ENCODE results near the gene LENG1.
A peak's percentile ranks its signal among the peaks of the same experiment; 100 is the strongest.

LENG1 gene

GRCh38 chr19:54148158-54148557 is 11.4 kb downstream of the LENG1 start:
- Histone ChIP-seq H3K36me3 (ENCODE audit: insufficient read depth, low read length) (peaks cover 85% of the 10 kb centered on the region), H3K9ac (ENCODE audit: insufficient read length) (no peak overlapping the region), H3K27ac (no peak overlapping the region), H3K9me3 (ENCODE audit: low read depth, low read length) (no peaks in the 10 kb centered on the region), H3K4me3 (no peak overlapping the region)
- DNase-seq (ENCODE audit: low read depth, low spot score) = no peak
- TF ChIP-seq EZH2 (IDR thresholded peaks at IDR 0.05) (no peak), FOXP2 (optimal IDR thresholded peaks at IDR 0.05; ENCODE audit: control extremely low read depth, extremely low read length, insufficient read depth) (no peak), POLR2AphosphoS5 (IDR thresholded peaks at IDR 0.05; ENCODE audit: borderline replicate concordance, low read depth, low read length) (no peak)

GRCh38 chr19:54147676-54148075 is 11.8 kb downstream of the LENG1 start:
- no peaks in the 10 kb centered on the region for H3K9me3 ChIP-seq (ENCODE audit: low read depth, low read length)
- DNase-seq (ENCODE audit: low read depth, low spot score) = no peak
- TF ChIP-seq POLR2AphosphoS5 (IDR thresholded peaks at IDR 0.05; ENCODE audit: borderline replicate concordance, low read depth, low read length) (no peak), EZH2 (IDR thresholded peaks at IDR 0.05) (no peak), FOXP2 (optimal IDR thresholded peaks at IDR 0.05; ENCODE audit: control extremely low read depth, extremely low read length, insufficient read depth) (no peak)
- H3K27ac ChIP-seq = no peak overlapping the region
- H3K9ac ChIP-seq (ENCODE audit: insufficient read length) = no peak overlapping the region
- peaks cover 85% of the 10 kb centered on the region for H3K36me3 ChIP-seq (ENCODE audit: insufficient read depth, low read length)
- no peak overlapping the region for H3K4me3 ChIP-seq

- Histone ChIP-seq H3K36me3 (ENCODE audit: insufficient read depth, low read length) (peaks cover 80% of the 10 kb centered on the region), H3K27ac (no peak overlapping the region), H3K9me3 (ENCODE audit: low read depth, low read length) (no peaks in the 10 kb centered on the region), H3K4me3 (no peak overlapping the region), H3K9ac (ENCODE audit: insufficient read length) (no peak overlapping the region)
- no peak for DNase-seq (ENCODE audit: low read depth, low spot score)
- no peak for TF ChIP-seq POLR2AphosphoS5 (IDR thresholded peaks at IDR 0.05; ENCODE audit: borderline replicate concordance, low read depth, low read length)
- no peak for TF ChIP-seq EZH2 (IDR thresholded peaks at IDR 0.05)
- TF ChIP-seq FOXP2 (optimal IDR thresholded peaks at IDR 0.05; ENCODE audit: control extremely low read depth, extremely low read length, insufficient read depth) = no peak
Measured at GRCh38 chr19:54145541-54146158, 13.9 kb downstream of the LENG1 start.

GRCh38 chr19:54142166-54142780 is 17.2 kb downstream of the LENG1 start:
- no peak overlapping the region for H3K4me3 ChIP-seq
- no peaks in the 10 kb centered on the region for H3K9me3 ChIP-seq (ENCODE audit: low read depth, low read length)
- TF ChIP-seq FOXP2 (optimal IDR thresholded peaks at IDR 0.05; ENCODE audit: control extremely low read depth, extremely low read length, insufficient read depth) = no peak
- H3K36me3 ChIP-seq (ENCODE audit: insufficient read depth, low read length) = peaks cover 76% of the 10 kb centered on the region
- H3K9ac ChIP-seq (ENCODE audit: insufficient read length) = no peak overlapping the region
- no peak overlapping the region for H3K27ac ChIP-seq
- DNase-seq (ENCODE audit: low read depth, low spot score) = no peak

- TF ChIP-seq POLR2AphosphoS5 (IDR thresholded peaks at IDR 0.05; ENCODE audit: borderline replicate concordance, low read depth, low read length) = no peak
- Histone ChIP-seq H3K4me3 (no peak overlapping the region), H3K9ac (ENCODE audit: insufficient read length) (no peak overlapping the region), H3K27ac (no peak overlapping the region), H3K36me3 (ENCODE audit: insufficient read depth, low read length) (peaks cover 66% of the 10 kb centered on the region), H3K9me3 (ENCODE audit: low read depth, low read length) (no peaks in the 10 kb centered on the region)
- no peak for DNase-seq (ENCODE audit: low read depth, low spot score)
Measured at GRCh38 chr19:54141356-54141755, 18.2 kb downstream of the LENG1 start.

GRCh38 chr19:54138489-54139256 is 20.8 kb downstream of the LENG1 start:
- TF ChIP-seq EZH2 (IDR thresholded peaks at IDR 0.05) = no peak
- TF ChIP-seq FOXP2 (optimal IDR thresholded peaks at IDR 0.05; ENCODE audit: control extremely low read depth, extremely low read length, insufficient read depth) = no peak
- TF ChIP-seq POLR2AphosphoS5 (IDR thresholded peaks at IDR 0.05; ENCODE audit: borderline replicate concordance, low read depth, low read length) = no peak; the same call in 1 of the 2 replicates
- peak overlapping the region; percentile 98 for H3K9ac ChIP-seq (ENCODE audit: insufficient read length)
- H3K9me3 ChIP-seq (ENCODE audit: low read depth, low read length) = no peaks in the 10 kb centered on the region
- H3K4me3 ChIP-seq = peak overlapping the region; percentile 89
- H3K36me3 ChIP-seq (ENCODE audit: insufficient read depth, low read length) = peaks cover 40% of the 10 kb centered on the region
- H3K27ac ChIP-seq = no peak overlapping the region
- DNase-seq (ENCODE audit: low read depth, low spot score) = no peak

GRCh38 chr19:54137699-54138488 is 21.6 kb downstream of the LENG1 start, which contains the start of gene CNOT3:
CNOT3 (plus strand) TSS chr19:54137762; CDS start chr19:54142979, 5,217 bp downstream.
- peaks cover 32% of the 10 kb centered on the region; the same call in 1 of the 2 replicates for H3K36me3 ChIP-seq (ENCODE audit: insufficient read depth, low read length)
- H3K27ac ChIP-seq = peak within 1 kb of the TSS; percentile 91
- no peaks in the 10 kb centered on the region for H3K9me3 ChIP-seq (ENCODE audit: low read depth, low read length)
- peak within 1 kb of the TSS; percentile 89 for H3K4me3 ChIP-seq
- H3K9ac ChIP-seq (ENCODE audit: insufficient read length) = peak within 1 kb of the TSS; percentile 98
- no peak for TF ChIP-seq FOXP2 (optimal IDR thresholded peaks at IDR 0.05; ENCODE audit: control extremely low read depth, extremely low read length, insufficient read depth)
- peak; percentile 76 for TF ChIP-seq POLR2AphosphoS5 (IDR thresholded peaks at IDR 0.05; ENCODE audit: borderline replicate concordance, low read depth, low read length)
- no peak for DNase-seq (ENCODE audit: low read depth, low spot score)

Measured in SK-N-MC (cell line).